HG03159 (cell line): ENCODE data around the gene STAB2.
"Not testable (repeated sequence)": the region's sequence is repeated elsewhere in the genome, so short reads cannot be mapped to it uniquely, and the experiment has no call there.

ENCODE experiments used
- ATAC-seq: cut with Tn5 transposase; IDR thresholded peaks from one replicate; pipeline ENCODE4 v1.9.1; 2021; ENCODE audit warnings: mild to moderate bottlenecking, moderate library complexity; ENCODE audit not compliant: unreplicated experiment

STAB2 gene

GRCh38 chr12:103647267-103647666 lies 60.2 kb downstream of the STAB2 start:
- no peak for ATAC-seq

- ATAC-seq = no peak
These were observed 65.7 kb downstream of the STAB2 start for GRCh38 chr12:103652808-103653207.

GRCh38 chr12:103653568-103654173 lies 66.6 kb downstream of the STAB2 start:
- not testable (repeated sequence) for ATAC-seq

DNA sequence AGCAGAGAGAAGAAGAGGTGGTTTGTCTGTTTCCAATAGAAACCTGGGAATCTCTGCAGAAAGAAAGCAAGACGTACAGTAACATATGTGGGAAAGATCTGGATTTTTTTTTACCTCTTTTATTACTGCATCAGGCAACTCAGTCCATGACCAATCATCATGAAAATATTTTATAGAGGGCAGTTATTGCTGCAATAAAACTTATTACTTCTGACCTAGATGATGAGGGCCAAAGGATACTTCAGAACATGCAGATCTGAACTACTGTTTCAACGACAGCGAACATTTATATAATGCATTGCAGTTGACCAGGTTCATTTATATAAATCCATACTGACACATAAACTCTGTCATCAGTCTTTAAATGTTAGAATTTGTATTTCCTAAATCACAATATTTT lies 67.7 kb downstream of the STAB2 start:
- ATAC-seq = no peak

DNA sequence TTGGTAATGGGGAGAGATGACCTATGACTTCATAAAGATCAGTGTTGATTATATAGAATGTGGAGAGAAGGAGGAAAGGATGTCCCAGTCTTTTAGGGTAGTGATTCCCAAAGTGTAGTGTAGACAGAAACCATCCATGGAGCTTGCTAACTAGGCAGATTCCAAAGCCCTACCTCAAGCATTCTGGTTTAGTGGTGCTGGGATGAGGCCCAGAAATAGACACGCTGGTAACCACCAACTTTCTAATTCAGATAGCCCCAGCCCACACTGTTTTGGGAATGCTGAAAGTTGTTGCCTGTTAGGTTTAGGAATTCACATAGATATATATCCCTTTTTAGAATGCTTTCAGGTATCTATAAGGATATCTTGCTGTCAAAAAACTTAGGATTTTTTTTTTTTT lies 69.2 kb downstream of the STAB2 start:
- ATAC-seq = no peak

DNA sequence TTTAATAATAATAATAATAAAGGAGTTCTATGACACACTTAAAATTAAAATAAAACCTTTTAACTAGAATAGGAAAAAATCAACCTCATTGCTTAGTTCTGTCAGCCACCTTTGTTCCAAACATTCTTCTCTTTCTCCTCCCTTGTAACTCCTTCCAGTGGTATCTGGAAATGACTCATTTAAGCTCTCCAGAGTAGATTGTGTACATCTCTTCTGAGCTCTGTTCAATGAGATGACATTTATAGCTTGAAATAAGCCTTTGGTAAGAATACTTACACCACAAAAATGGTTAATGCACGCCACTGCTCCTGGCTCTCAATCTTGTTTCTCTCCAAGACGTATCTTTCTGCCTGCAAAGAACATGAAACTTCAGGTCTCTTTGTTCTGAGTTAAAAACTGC lies 70.3 kb downstream of the STAB2 start:
- no peak for ATAC-seq

DNA sequence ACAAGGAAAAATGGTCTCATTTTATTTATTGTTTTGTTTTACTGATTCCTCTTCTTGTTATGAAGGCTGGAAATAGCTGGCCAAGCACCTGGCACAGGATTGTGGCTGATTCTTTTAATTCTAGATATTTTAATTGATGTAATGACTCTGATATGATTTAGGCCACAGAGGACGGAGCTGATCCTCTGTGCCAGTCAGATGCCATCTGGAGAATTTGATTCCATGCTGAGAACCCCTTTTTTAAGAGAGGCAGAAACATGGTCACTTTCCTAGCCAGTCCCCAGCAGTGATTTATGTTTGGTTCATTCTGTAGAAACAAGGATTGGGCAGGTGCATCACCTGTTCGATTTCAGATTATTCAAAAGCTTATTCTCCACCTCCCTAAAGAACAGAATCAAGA lies 77.6 kb downstream of the STAB2 start:
- ATAC-seq = no peak

GRCh38 chr12:103665971-103666370 lies 78.9 kb downstream of the STAB2 start:
- ATAC-seq = no peak

- ATAC-seq = no peak
These were observed 80.1 kb downstream of the STAB2 start for GRCh38 chr12:103667125-103667524.

- no peak for ATAC-seq
These were observed 81.4 kb downstream of the STAB2 start for GRCh38 chr12:103668520-103668919.

DNA sequence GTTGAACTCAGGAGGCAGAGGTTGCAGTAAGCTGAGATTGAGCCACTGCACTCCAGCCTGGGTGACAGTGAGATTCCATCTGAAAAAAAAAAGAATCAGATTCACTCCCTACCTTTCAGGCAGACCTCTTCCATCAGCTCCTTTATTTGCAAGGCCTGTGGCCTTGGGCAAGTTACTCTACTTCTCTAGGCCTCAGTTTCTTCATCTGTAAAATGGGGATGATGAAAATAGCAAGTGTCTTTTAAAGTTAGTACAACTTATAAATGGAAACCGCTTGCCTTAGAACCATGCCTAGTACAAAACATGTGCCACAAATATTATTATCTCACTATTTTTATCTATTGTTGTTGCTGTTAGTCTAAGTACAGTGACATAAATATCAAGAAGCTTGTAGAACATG lies 84.3 kb downstream of the STAB2 start:
- ATAC-seq = no peak

DNA sequence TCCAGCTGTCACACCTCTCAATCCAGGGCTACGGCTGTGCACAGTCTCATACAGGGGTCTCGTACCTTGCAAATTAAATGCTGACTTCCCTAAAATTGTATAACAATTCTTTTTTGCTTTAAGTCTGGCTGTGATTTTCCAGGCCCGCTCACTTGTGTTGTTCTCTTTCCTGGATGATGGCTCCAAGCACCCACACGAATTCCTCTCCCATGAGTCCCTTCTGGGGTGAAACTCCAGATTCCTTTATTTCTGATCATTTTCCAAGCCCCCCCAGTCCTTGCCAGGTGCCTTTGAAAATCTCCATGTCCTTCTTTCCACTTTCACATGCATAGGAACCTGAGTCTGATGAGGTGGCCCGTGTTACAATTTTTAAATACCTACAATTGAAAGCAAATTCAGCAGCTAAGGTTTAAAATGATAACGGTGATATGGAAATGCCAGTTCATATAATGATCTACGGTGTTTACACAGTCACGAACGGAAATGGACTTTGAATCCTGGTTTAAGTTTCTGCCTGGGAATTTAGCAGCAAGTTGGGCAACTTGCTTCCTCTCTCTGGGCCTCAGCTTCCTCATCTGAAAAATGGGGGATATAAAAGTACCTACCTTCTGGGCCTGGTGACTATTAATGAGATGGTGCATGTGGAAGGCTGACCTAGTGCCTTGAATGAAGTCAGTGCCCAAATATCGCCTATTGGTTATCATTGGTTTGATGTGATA lies 85.5 kb downstream of the STAB2 start:
- ATAC-seq = no peak

DNA sequence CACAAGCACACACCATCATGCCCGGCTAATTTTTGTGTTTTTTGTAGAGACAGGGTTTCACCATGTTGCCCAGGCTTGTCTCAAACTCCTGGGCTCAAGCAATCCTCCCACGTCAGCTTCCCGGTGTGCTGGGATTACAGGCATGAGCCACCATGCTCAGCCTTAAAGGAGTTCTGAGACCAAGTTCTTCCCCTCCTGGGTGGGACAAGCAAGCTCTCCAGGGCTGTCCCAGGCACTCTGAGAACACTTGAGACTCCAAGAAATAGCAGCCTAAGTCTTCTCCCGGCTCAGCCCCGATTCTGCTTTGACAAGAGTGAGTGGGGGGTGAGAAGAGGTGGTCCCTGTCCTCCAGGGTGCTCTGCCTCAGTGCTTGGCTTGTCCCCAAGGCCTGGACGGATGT lies 86.4 kb downstream of the STAB2 start:
- no peak for ATAC-seq

DNA sequence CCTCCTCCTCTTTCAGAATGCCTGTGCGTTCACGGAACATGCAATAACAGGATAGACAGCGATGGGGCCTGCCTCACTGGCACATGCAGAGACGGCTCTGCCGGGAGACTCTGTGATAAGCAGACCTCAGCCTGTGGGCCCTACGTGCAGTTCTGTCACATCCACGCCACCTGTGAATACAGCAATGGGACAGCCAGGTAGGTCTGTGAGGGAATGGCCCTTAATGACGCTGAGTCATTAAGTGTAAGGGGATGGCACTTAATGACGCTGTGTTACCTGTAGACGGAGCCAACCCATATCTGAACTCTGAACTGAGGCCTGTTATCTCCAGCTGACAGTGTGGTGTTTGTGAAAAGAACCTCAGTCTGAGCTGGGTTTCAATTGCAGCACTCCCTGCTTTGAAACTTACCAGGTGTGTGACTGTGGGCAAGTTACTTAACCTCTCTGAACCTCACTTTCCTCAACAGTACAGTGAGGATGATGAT lies 86.9 kb downstream of the STAB2 start:
- ATAC-seq = no peak

DNA sequence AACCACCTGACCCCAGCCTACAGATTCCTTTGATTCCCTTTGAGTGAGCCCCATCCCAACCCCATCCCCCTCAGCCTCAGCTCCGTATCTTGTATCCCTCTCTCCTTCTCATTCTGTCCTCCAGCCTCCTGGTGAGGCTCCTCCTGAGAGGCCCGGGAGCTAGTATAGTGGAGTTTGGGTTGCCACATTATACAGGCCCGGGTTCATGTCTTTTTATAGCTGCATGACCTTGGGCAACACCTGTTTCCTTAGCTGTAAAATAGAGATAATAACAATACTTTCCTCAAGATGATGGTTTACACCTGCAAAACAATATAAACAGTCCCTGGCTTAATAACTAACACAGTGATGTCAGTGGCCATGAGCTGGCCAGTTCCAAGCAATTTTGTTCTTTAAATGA lies 89.8 kb downstream of the STAB2 start:
- no peak for ATAC-seq

GRCh38 chr12:103677341-103677740 lies 90.3 kb downstream of the STAB2 start:
- ATAC-seq = no peak

GRCh38 chr12:103677905-103678304 lies 90.8 kb downstream of the STAB2 start:
- ATAC-seq = no peak

GRCh38 chr12:103679421-103680170 lies 92.5 kb downstream of the STAB2 start:
- no peak for ATAC-seq

DNA sequence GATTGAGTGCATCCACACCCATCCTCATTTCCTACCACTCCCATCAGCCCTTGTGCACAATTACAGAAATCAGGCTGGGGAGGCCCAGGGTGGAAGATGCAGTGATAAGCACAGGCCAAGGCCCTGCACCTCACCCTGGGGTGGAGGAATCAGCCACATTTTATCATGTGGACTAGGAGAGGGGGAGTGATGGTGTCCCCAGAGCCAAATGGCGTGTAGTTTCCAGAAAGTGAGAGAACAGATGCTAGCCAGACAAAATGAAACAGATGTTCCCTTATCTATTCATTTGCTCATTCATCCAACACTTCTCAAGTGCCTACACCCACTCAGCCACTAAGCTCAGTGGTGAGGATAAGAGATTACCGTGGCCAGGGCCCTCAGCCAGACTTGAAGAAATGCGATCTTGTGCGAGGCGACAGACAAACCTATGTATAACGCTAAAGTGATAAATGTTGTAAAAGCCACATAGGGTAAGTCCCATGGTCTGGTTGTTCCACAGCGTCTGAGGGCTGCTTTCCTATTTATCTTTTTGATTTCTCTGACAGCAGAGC lies 93.6 kb downstream of the STAB2 start:
- no peak for ATAC-seq

DNA sequence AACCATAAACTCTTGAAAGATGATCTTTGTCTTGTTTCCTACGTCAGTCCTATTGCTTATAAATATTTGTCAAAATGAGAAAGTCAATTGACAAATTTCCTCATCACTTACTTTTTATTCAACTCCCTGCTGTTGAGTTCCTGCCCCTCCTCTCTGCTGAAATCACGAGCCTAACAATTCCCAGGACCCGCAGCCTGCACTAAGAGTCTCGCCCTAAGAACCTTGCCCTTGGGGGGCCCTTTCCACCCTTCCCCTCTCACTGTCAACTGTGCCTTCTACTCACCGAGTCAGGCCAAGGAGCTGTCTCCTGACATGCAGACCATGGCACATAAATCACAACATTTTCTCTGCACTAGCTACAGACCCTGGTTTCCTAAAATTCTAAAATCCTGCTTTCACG lies 99.0 kb downstream of the STAB2 start:
- ATAC-seq = no peak

DNA sequence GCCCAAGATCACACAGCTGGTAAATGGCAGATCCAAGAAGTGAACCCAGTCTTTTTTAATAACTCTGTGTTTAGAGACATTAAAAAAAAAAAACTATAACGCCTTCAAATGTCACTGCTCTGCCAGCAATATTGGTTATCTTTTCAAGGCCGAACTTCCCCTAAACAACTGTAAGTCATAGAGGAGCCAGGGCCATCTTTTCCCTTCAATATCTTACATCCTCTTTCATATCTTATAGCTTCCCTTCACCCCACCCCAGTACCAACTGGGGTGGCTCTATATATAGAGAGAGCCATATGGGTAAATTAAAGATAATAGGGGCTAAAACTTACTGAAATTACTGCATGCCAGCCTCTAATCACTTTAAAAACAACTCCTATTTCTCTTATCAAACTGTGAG lies 100.2 kb downstream of the STAB2 start:
- ATAC-seq = no peak
